CD1c-positive myeloid dendritic cell (primary cell): ENCODE data around the gene NEK5.
"Not testable (repeated sequence)": the region's sequence is repeated elsewhere in the genome, so short reads cannot be mapped to it uniquely, and the experiment has no call there.

Experiments
- DNase-seq: peaks from one replicate; pipeline ENCODE4 v3.0.0-alpha.2; 2016; ENCODE audit errors: extremely low spot score

The NEK5 gene

GRCh38 chr13:52136763-52137162 is 7.9 kb upstream of the NEK5 start:
- DNase-seq = no peak

GRCh38 chr13:52130641-52131040 is 1.8 kb upstream of the NEK5 start:
- no peak for DNase-seq

- DNase-seq = peak; percentile 58
These were observed 830 bp downstream of the NEK5 start for GRCh38 chr13:52127783-52128702.

GRCh38 chr13:52127378-52127777 is 1.5 kb downstream of the NEK5 start:
- DNase-seq = no peak

GRCh38 chr13:52125547-52125946 is 3.3 kb downstream of the NEK5 start:
- no peak for DNase-seq

GRCh38 chr13:52118595-52118994 is 10.3 kb downstream of the NEK5 start:
- DNase-seq = no peak

GRCh38 chr13:52118095-52118494 is 10.8 kb downstream of the NEK5 start:
- no peak for DNase-seq

GRCh38 chr13:52112591-52112990 is 16.3 kb downstream of the NEK5 start:
- DNase-seq = no peak

- no peak for DNase-seq
These were observed 19.7 kb downstream of the NEK5 start for GRCh38 chr13:52109116-52109670.

GRCh38 chr13:52105841-52106240 is 23.0 kb downstream of the NEK5 start:
- no peak for DNase-seq

- DNase-seq = no peak
These were observed 24.2 kb downstream of the NEK5 start for GRCh38 chr13:52104624-52105023.

- no peak for DNase-seq
These were observed 25.5 kb downstream of the NEK5 start for GRCh38 chr13:52103386-52103785.

GRCh38 chr13:52102423-52102822 is 26.4 kb downstream of the NEK5 start:
- not testable (repeated sequence) for DNase-seq

GRCh38 chr13:52097197-52097596 is 31.7 kb downstream of the NEK5 start:
- DNase-seq = no peak

- DNase-seq = no peak
These were observed 32.1 kb downstream of the NEK5 start for GRCh38 chr13:52096748-52097147.

GRCh38 chr13:52096062-52096461 is 32.8 kb downstream of the NEK5 start:
- no peak for DNase-seq

GRCh38 chr13:52092087-52092486 is 36.8 kb downstream of the NEK5 start:
- DNase-seq = no peak

GRCh38 chr13:52091473-52091872 is 37.4 kb downstream of the NEK5 start:
- no peak for DNase-seq

GRCh38 chr13:52085421-52085820 is 43.5 kb downstream of the NEK5 start:
- no peak for DNase-seq

GRCh38 chr13:52084981-52085380 is 43.9 kb downstream of the NEK5 start:
- DNase-seq = not testable (repeated sequence)

GRCh38 chr13:52082601-52083000 is 46.3 kb downstream of the NEK5 start:
- DNase-seq = no peak

- DNase-seq = not testable (repeated sequence)
These were observed 49.0 kb downstream of the NEK5 start for GRCh38 chr13:52079891-52080290.

- no peak for DNase-seq
These were observed 57.8 kb downstream of the NEK5 start for GRCh38 chr13:52070929-52071523.
